Measurements from ENCODE around the gene SUSD4.

The SUSD4 gene

GRCh38 chr1:223248001-223248769 lies 115.8 kb downstream of the SUSD4 start:
- no peak for DNase-seq (ENCODE audit: low read depth)
- H3K4me3 ChIP-seq (ENCODE audit: control insufficient read depth, low read depth, low read length): no peak overlapping the region
- no peak for TF ChIP-seq CTCF (IDR thresholded peaks at IDR 0.05; ENCODE audit: control insufficient read depth, insufficient read depth, low read depth, low read length, missing control alignments)

- TF ChIP-seq CTCF (IDR thresholded peaks at IDR 0.05; ENCODE audit: control insufficient read depth, insufficient read depth, low read depth, low read length, missing control alignments): no peak
- no peak overlapping the region for H3K4me3 ChIP-seq (ENCODE audit: control insufficient read depth, low read depth, low read length)
- no peak for DNase-seq (ENCODE audit: low read depth)
Observed at GRCh38 chr1:223246476-223247112, 117.4 kb downstream of the SUSD4 start.

GRCh38 chr1:223245983-223246382 lies 118.0 kb downstream of the SUSD4 start:
- no peak overlapping the region for H3K4me3 ChIP-seq (ENCODE audit: control insufficient read depth, low read depth, low read length)
- no peak for DNase-seq (ENCODE audit: low read depth)
- no peak for TF ChIP-seq CTCF (IDR thresholded peaks at IDR 0.05; ENCODE audit: control insufficient read depth, insufficient read depth, low read depth, low read length, missing control alignments)

- no peak overlapping the region for H3K4me3 ChIP-seq (ENCODE audit: control insufficient read depth, low read depth, low read length)
- no peak for DNase-seq (ENCODE audit: low read depth)
- TF ChIP-seq CTCF (IDR thresholded peaks at IDR 0.05; ENCODE audit: control insufficient read depth, insufficient read depth, low read depth, low read length, missing control alignments): no peak
Observed at GRCh38 chr1:223245411-223245810, 118.6 kb downstream of the SUSD4 start.

- H3K4me3 ChIP-seq (ENCODE audit: control insufficient read depth, low read depth, low read length): no peak overlapping the region
- no peak for DNase-seq (ENCODE audit: low read depth)
- TF ChIP-seq CTCF (IDR thresholded peaks at IDR 0.05; ENCODE audit: control insufficient read depth, insufficient read depth, low read depth, low read length, missing control alignments): peak; percentile 44
Observed at GRCh38 chr1:223244366-223245103, 119.4 kb downstream of the SUSD4 start.

- H3K4me3 ChIP-seq (ENCODE audit: control insufficient read depth, low read depth, low read length): no peak overlapping the region
- no peak for DNase-seq (ENCODE audit: low read depth)
- TF ChIP-seq CTCF (IDR thresholded peaks at IDR 0.05; ENCODE audit: control insufficient read depth, insufficient read depth, low read depth, low read length, missing control alignments): no peak
Observed at GRCh38 chr1:223243441-223244050, 120.4 kb downstream of the SUSD4 start.
